Naive thymus-derived CD8-positive, alpha-beta T cell (primary cell): ENCODE measurements around the gene CLCN2. TPM values are rescaled to one million over a fixed set of nuclear protein-coding genes. Genes with fewer than 3 reads are reported as not detected.

Experiments used
- ATAC-seq, 2 donors: fragments of 150-1000 bp; cut with Tn5 transposase in 1 of 2; sonication (Bioruptor Pico), chemical (Tn5 transposase) in 1 of 2; 1 replicate in 1 of 2; 2 replicates in 1 of 2; pipeline ENCODE4 v1.10.0; 2021; ENCODE audit warnings: mild to moderate bottlenecking in 2 of 2, moderate library complexity in 2 of 2
- POLR2A ChIA-PET: fragments of 350-600 bp; sonication (Branson Sonifier 250); formaldehyde crosslinking; loops from one replicate; lab custom pipeline; 2021; ENCODE audit warnings: antibody characterized with exemption; lab: Charles Lee
- DNase-seq, 10 donors: peaks; one replicate each; pipeline versions ENCODE4 v3.0.0 to v3.0.0-alpha.2; 2020 to 2022
- H3K27ac Mint-ChIP-seq, 10 donors: one replicate each; pipeline ENCODE4 v1.8.0; 2020 to 2022; ENCODE audit warnings: mild to moderate bottlenecking in 10 of 10, mixed read lengths in 10 of 10, moderate library complexity in 4 of 10, inconsistent platforms in 1 of 10
- H3K27me3 Mint-ChIP-seq, 5 donors: one replicate each; pipeline ENCODE4 v1.8.0; 2021 to 2022; ENCODE audit warnings: mixed read lengths in 5 of 5
- H3K36me3 Mint-ChIP-seq, 3 donors: one replicate each; pipeline ENCODE4 v1.8.0; 2020 to 2022; ENCODE audit warnings: mixed read lengths in 3 of 3, mild to moderate bottlenecking in 2 of 3, inconsistent platforms in 1 of 3
- H3K4me1 Mint-ChIP-seq, 4 donors: one replicate each; pipeline ENCODE4 v1.8.0; 2021 to 2022; ENCODE audit warnings: mixed read lengths in 4 of 4
- H3K4me3 Mint-ChIP-seq, 10 donors: one replicate each; pipeline ENCODE4 v1.8.0; 2020 to 2022; ENCODE audit warnings: mild to moderate bottlenecking in 10 of 10, mixed read lengths in 10 of 10, moderate library complexity in 6 of 10, inconsistent platforms in 1 of 10
- H3K9me3 Mint-ChIP-seq, 9 donors: one replicate each; pipeline ENCODE4 v1.8.0; 2020 to 2022; ENCODE audit warnings: mixed read lengths in 9 of 9, mild to moderate bottlenecking in 3 of 9, inconsistent platforms in 1 of 9, moderate library complexity in 1 of 9
- polyA plus RNA-seq, 3 donors: library from polyadenylated mRNA; unstranded; fragments of 300-500 nt; fragmentation: Illumina TruSeq; gene quantifications; one replicate each; pipeline ENCODE4 v1.2.3, GENCODE V29; 2021
- total RNA-seq, 8 experiments: library from RNA in 2 of 8; stranded (reverse) in 2 of 8; gene quantifications; one replicate each; pipeline ENCODE4 v1.2.3 and lab custom pipeline; 2021 to 2026

Gene CLCN2
- total and polyA plus RNA-seq, 5 experiments from 2014 or later, result 0.12 to 6.3 (median 1.1) TPM

- Mint-ChIP-seq H3K36me3 (peaks cover 0 to 32% (median 0%) of the 10 kb centered on the region in 3 donors), H3K27me3 (no peaks in the 10 kb centered on the region), H3K4me3 (peak within 1 kb of the TSS; percentile 78 to 93 (median 86)), H3K27ac (peak within 1 kb of the TSS in 9 of 10 donors; percentile 63 to 96 (median 93)), H3K9me3 (no peaks in the 10 kb centered on the region), H3K4me1 (peaks cover 20 to 35% (median 32%) of the 10 kb centered on the region in 4 donors)
- DNase-seq, result peak; percentile 86 to 95 (median 92)
- POLR2A ChIA-PET, result interaction anchor here (1.0 kb wide), 1 partner anchor 49 kb away, joined by 4 read pairs; no protein-coding TSS in a partner anchor
- ATAC-seq, result peak; percentile 81 to 86
Observed at GRCh38 chr3:184314363-184314699, 47.1 kb downstream of the CLCN2 start, which contains the start of gene EIF4G1. Gene EIF4G1 (plus strand): TSS chr3:184314606. CDS start chr3:184315797, 1,191 bp downstream.

DNA sequence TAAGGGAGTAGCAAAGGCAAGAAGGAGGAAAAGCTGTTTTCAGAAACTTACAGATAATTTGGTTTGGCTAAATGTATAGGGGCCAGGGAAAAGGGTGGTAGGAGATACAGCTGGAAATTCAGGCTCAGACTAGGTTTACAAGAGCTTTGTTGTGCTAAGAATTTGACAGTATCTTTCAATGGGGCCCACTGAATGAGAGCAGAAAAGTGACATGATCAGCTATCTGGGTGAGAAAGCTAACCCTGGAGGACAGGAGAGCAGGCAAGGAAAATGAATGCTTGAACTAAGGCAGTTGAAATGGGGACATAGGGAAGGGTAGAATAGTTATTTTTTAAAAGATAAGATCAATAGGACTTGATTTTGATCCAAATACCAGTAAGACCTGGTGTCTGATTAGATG, 49.8 kb downstream of the CLCN2 start:
- Mint-ChIP-seq H3K36me3 (peaks cover 0 to 34% (median 19%) of the 10 kb centered on the region in 3 donors), H3K4me1 (peaks cover 7 to 14% (median 12%) of the 10 kb centered on the region in 4 donors), H3K27ac (peak overlapping the region in 4 of 10 donors; percentile 4 to 74 (median 32)), H3K27me3 (no peaks in the 10 kb centered on the region), H3K4me3 (peak overlapping the region in 2 of 10 donors; percentile 5 to 48), H3K9me3 (no peaks in the 10 kb centered on the region)
- POLR2A ChIA-PET, result interaction anchor here (1.3 kb wide), 1 partner anchor 12 kb away, joined by 3 read pairs; no protein-coding TSS in a partner anchor
- DNase-seq (no peak), ATAC-seq (no peak)

- DNase-seq (no peak), ATAC-seq (no peak)
- H3K36me3 Mint-ChIP-seq, result peaks cover 0 to 58% (median 21%) of the 10 kb centered on the region in 3 donors
- H3K4me1 Mint-ChIP-seq, result peaks cover 0 to 7% (median 4%) of the 10 kb centered on the region in 4 donors
- H3K27me3 Mint-ChIP-seq, result no peaks in the 10 kb centered on the region
- H3K4me3 Mint-ChIP-seq, result no peak overlapping the region
- no peaks in the 10 kb centered on the region for H3K9me3 Mint-ChIP-seq
- POLR2A ChIA-PET, result no interaction called here
- peak overlapping the region in 3 of 10 donors; percentile 1 to 10 (median 5) for H3K27ac Mint-ChIP-seq
Observed at GRCh38 chr3:184308744-184309143, 52.7 kb downstream of the CLCN2 start.

DNA sequence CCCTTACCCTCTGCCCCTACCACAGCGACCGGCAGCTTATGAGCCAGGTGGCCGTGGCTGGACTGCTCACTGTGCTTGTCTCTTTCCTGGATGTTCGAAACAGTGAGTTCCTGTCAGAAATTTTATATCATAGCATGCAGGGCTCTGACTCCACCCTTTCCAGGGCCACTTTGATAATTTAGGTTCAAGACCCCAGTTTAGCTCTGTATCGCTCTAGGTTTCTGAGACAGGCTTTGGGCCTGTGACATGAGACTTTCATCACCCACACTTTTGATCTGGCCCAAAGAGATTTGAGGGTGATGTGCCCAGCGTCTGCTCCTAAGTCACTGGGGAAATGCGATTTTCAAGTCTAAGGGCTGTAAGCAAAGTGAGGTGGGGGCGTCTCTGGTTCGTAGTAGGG, 53.5 kb downstream of the CLCN2 start:
- ATAC-seq (no peak), DNase-seq (no peak)
- Mint-ChIP-seq H3K4me3 (no peak overlapping the region), H3K36me3 (peaks cover 0 to 66% (median 24%) of the 10 kb centered on the region in 3 donors), H3K9me3 (no peaks in the 10 kb centered on the region), H3K27me3 (no peaks in the 10 kb centered on the region), H3K27ac (no peak overlapping the region), H3K4me1 (peaks cover 0 to 8% (median 5%) of the 10 kb centered on the region in 4 donors)
- POLR2A ChIA-PET, result no interaction called here

DNA sequence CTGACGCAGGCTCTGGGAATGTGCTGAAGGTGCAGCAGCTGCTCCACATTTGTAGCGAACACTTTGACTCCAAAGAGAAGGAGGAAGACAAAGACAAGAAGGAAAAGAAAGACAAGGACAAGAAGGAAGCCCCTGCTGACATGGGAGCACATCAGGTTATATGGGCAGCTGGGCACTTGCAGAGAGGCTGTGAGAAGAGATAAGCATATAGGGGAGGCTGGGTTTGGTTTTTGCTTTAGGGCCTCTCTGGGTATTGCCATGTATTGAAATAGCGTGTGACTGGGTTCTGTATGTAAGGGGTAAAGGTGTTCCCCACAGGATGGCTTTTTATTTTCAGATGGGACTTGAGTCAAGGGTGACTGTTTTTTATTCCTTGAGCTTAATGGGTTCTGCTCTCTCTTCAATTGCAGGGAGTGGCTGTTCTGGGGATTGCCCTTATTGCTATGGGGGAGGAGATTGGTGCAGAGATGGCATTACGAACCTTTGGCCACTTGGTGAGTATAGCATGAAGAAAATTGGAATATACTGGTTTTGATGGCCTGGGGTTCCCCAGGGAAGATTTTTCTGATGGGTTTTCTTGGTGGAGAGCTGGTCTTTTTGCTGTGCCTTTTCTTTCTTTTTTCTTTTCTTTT, 54.9 kb downstream of the CLCN2 start:
- ATAC-seq, result no peak
- POLR2A ChIA-PET, result interaction anchor here (0.6 kb wide), 1 partner anchor 132 kb away, joined by 3 read pairs; no protein-coding TSS in a partner anchor

DNA sequence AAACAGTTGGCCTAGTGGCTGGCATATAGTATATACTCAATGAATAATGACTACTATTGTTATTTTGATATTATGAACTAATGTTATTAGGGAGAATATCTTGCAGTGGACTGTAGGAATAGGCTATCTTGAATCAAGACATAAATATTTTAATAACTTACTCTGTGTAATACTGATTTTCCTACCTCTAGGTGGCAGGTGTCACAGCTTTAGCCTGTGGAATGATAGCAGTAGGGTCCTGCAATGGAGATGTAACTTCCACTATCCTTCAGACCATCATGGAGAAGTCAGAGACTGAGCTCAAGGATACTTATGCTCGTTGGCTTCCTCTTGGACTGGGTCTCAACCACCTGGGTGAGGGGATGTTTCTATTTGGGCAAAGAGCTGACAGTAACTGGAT, 55.8 kb downstream of the CLCN2 start:
- peak overlapping the region in 3 of 10 donors; percentile 11 to 69 (median 35) for H3K27ac Mint-ChIP-seq
- H3K27me3 Mint-ChIP-seq, result no peaks in the 10 kb centered on the region
- H3K36me3 Mint-ChIP-seq, result peaks cover 0 to 89% (median 34%) of the 10 kb centered on the region in 3 donors
- H3K4me1 Mint-ChIP-seq, result peaks cover 7 to 21% (median 10%) of the 10 kb centered on the region in 4 donors
- DNase-seq, result no peak
- H3K9me3 Mint-ChIP-seq, result no peaks in the 10 kb centered on the region
- ATAC-seq, result peak in 1 of 2 donors; percentile 59
- POLR2A ChIA-PET, result interaction anchor here (0.6 kb wide), 1 partner anchor 131 kb away, joined by 3 read pairs; no protein-coding TSS in a partner anchor
- no peak overlapping the region for H3K4me3 Mint-ChIP-seq

More for the DNA sequence above, 54.9 kb downstream of the CLCN2 start:
- no peak overlapping the region for H3K4me3 Mint-ChIP-seq
- H3K4me1 Mint-ChIP-seq, result peaks cover 4 to 18% (median 7%) of the 10 kb centered on the region in 4 donors
- DNase-seq, result no peak
- H3K27ac Mint-ChIP-seq, result peak overlapping the region in 2 of 10 donors; percentile 9 to 69
- H3K36me3 Mint-ChIP-seq, result peaks cover 0 to 81% (median 32%) of the 10 kb centered on the region in 3 donors
- H3K9me3 Mint-ChIP-seq, result no peaks in the 10 kb centered on the region
- H3K27me3 Mint-ChIP-seq, result no peaks in the 10 kb centered on the region

- ATAC-seq (no peak), DNase-seq (no peak)
- Mint-ChIP-seq H3K27ac (peak overlapping the region in 5 of 10 donors; percentile 29 to 97 (median 82)), H3K4me3 (peak overlapping the region; percentile 87 to 95 (median 92)), H3K36me3 (peaks cover 0 to 49% (median 13%) of the 10 kb centered on the region in 3 donors), H3K9me3 (no peaks in the 10 kb centered on the region), H3K27me3 (no peaks in the 10 kb centered on the region), H3K4me1 (peaks cover 14 to 34% (median 23%) of the 10 kb centered on the region in 4 donors)
- POLR2A ChIA-PET, result interaction anchor here (0.9 to 1.1 kb wide), 2 partner anchors 15 to 62 kb away, joined by 3 read pairs; partner anchors contain the start of gene POLR2H
Observed at GRCh38 chr3:184300378-184300720, 61.1 kb downstream of the CLCN2 start.

- peak in 1 of 10 donors; percentile 55 for DNase-seq
- Mint-ChIP-seq H3K27ac (peak overlapping the region; percentile 68 to 97 (median 86)), H3K4me3 (peak overlapping the region; percentile 87 to 95 (median 92)), H3K27me3 (no peaks in the 10 kb centered on the region), H3K4me1 (peaks cover 14 to 34% (median 23%) of the 10 kb centered on the region in 4 donors), H3K9me3 (no peaks in the 10 kb centered on the region), H3K36me3 (peaks cover 0 to 45% (median 13%) of the 10 kb centered on the region in 3 donors)
- POLR2A ChIA-PET, result interaction anchor here (0.9 to 1.4 kb wide), 4 partner anchors 10 to 62 kb away, joined by 3 to 6 read pairs (median 3); partner anchors contain the start of genes CLCN2 and POLR2H
- ATAC-seq, result no peak
Observed at GRCh38 chr3:184299488-184300377, 61.7 kb downstream of the CLCN2 start.

GRCh38 chr3:184298759-184299487, 62.5 kb downstream of the CLCN2 start, which contains the start of gene PSMD2:
Gene PSMD2 (plus strand): TSS chr3:184299241. CDS start chr3:184299267, 26 bp downstream.
- Mint-ChIP-seq H3K4me3 (peak within 1 kb of the TSS; percentile 87 to 95 (median 92)), H3K4me1 (peaks cover 12 to 32% (median 21%) of the 10 kb centered on the region in 4 donors), H3K9me3 (no peaks in the 10 kb centered on the region), H3K27me3 (no peaks in the 10 kb centered on the region), H3K36me3 (peaks cover 0 to 37% (median 13%) of the 10 kb centered on the region in 3 donors), H3K27ac (peak within 1 kb of the TSS; percentile 76 to 97 (median 93))
- POLR2A ChIA-PET, result interaction anchor here (0.6 to 1.4 kb wide), 9 partner anchors 11 to 126 kb away, joined by 3 to 6 read pairs (median 3); partner anchors contain the start of genes ABCF3, CLCN2 and POLR2H
- DNase-seq (peak; percentile 92 to 99 (median 97)), ATAC-seq (peak; percentile 93 to 95)

GRCh38 chr3:184296616-184297015, 64.8 kb downstream of the CLCN2 start:
- H3K4me1 Mint-ChIP-seq, result peaks cover 11 to 24% (median 18%) of the 10 kb centered on the region in 4 donors
- POLR2A ChIA-PET, result interaction anchor here (0.7 kb wide), 1 partner anchor 65 kb away, joined by 5 read pairs; the partner anchor contains the start of genes CLCN2 and POLR2H
- H3K9me3 Mint-ChIP-seq, result no peaks in the 10 kb centered on the region
- H3K36me3 Mint-ChIP-seq, result peaks cover 0 to 14% (median 3%) of the 10 kb centered on the region in 3 donors
- DNase-seq (no peak), ATAC-seq (no peak)
- H3K4me3 Mint-ChIP-seq, result peak overlapping the region in 4 of 10 donors; percentile 10 to 53 (median 42)
- H3K27me3 Mint-ChIP-seq, result no peaks in the 10 kb centered on the region
- H3K27ac Mint-ChIP-seq, result peak overlapping the region in 1 of 10 donors; percentile 67
